DOHH2 (cell line): ENCODE measurements around the gene THRAP3.

Experiments
- H3F3A ChIP-seq: fragments of 200-600 bp; sonication (generic), shearing (Covaris generic); 2 replicates; pipeline ENCODE4 v1.6.0; 2016; ENCODE audit warnings: antibody characterized with exemption, mild to moderate bottlenecking; ENCODE audit not compliant: control insufficient read depth, insufficient read depth
- H3K27ac ChIP-seq: fragments of 200-600 bp; sonication (generic); 2 replicates; pipeline ENCODE4 v1.5.1; 2014; ENCODE audit warnings: low read depth, mild to moderate bottlenecking, low read length, moderate library complexity
- H3K27me3 ChIP-seq: fragments of 200-600 bp; sonication (generic); 2 replicates; pipeline ENCODE4 v1.6.1; 2014; ENCODE audit warnings: mild to moderate bottlenecking, low read length, mixed read lengths; ENCODE audit not compliant: control insufficient read depth
- H3K36me3 ChIP-seq: fragments of 200-600 bp; sonication (generic); 2 replicates; pipeline ENCODE4 v1.6.1; 2014; ENCODE audit warnings: mild to moderate bottlenecking, low read length, moderate library complexity, mixed read lengths; ENCODE audit not compliant: control insufficient read depth
- H3K4me1 ChIP-seq: fragments of 200-600 bp; sonication (generic); 2 replicates; pipeline ENCODE4 v1.6.1; 2014; ENCODE audit warnings: mild to moderate bottlenecking, low read length, mixed read lengths; ENCODE audit not compliant: control insufficient read depth
- H3K4me2 ChIP-seq: fragments of 200-600 bp; sonication (generic); 2 replicates; pipeline ENCODE4 v1.6.0; 2014; ENCODE audit warnings: mild to moderate bottlenecking, low read length, moderate library complexity
- H3K4me3 ChIP-seq: fragments of 200-600 bp; sonication (generic); 2 replicates; pipeline ENCODE4 v1.5.1; 2014; ENCODE audit warnings: mild to moderate bottlenecking, low read length, mixed read lengths
- H3K79me2 ChIP-seq: fragments of 200-600 bp; sonication (generic); 2 replicates; pipeline ENCODE4 v1.6.1; 2014; ENCODE audit warnings: mild to moderate bottlenecking, low read length, mixed read lengths; ENCODE audit not compliant: control insufficient read depth
- H3K9me2 ChIP-seq: fragments of 200-600 bp; sonication (generic); replicated peaks from 2 replicates; pipeline ENCODE4 v1.6.1; 2014; ENCODE audit warnings: mild to moderate bottlenecking, low read length, mixed read lengths; ENCODE audit not compliant: control insufficient read depth
- H3K9me3 ChIP-seq: fragments of 200-600 bp; sonication (generic); 2 replicates; pipeline ENCODE4 v1.6.1; 2014; ENCODE audit warnings: antibody characterized with exemption, low read length, mixed read lengths; ENCODE audit not compliant: control insufficient read depth, insufficient read depth
- H4K20me1 ChIP-seq: fragments of 200-600 bp; sonication (generic); 2 replicates; pipeline ENCODE4 v1.6.0; 2014; ENCODE audit warnings: low read depth, mild to moderate bottlenecking, antibody characterized with exemption, low read length, moderate library complexity; ENCODE audit not compliant: control insufficient read depth, insufficient read depth
- CTCF ChIP-seq: fragments of 200-600 bp; sonication (generic); IDR thresholded peaks from one replicate; pipeline ENCODE4 v1.5.1; 2014; ENCODE audit warnings: antibody characterized with exemption, mild to moderate bottlenecking, low read depth, low read length; ENCODE audit not compliant: poor library complexity, severe bottlenecking
- EZH2phosphoT487 ChIP-seq: fragments of 200-600 bp; sonication (generic); IDR thresholded peaks from 2 replicates; pipeline ENCODE4 v1.6.1; 2017; ENCODE audit warnings: borderline replicate concordance, mild to moderate bottlenecking, antibody characterized with exemption, low read length, moderate library complexity, mixed read lengths

Gene THRAP3

GRCh38 chr1:36349839-36350238, 125.6 kb downstream of the THRAP3 start:
- Histone ChIP-seq H3K79me2 (no peaks in the 10 kb centered on the region), H3K36me3 (peaks cover 89% of the 10 kb centered on the region), H3K4me2 (no peak overlapping the region), H3K9me2 (no peaks in the 10 kb centered on the region), H4K20me1 (no peaks in the 10 kb centered on the region), H3K4me1 (no peaks in the 10 kb centered on the region), H3K27me3 (no peaks in the 10 kb centered on the region), H3K4me3 (no peak overlapping the region), H3K27ac (no peak overlapping the region), H3F3A (no peaks in the 10 kb centered on the region), H3K9me3 (no peaks in the 10 kb centered on the region)
- TF ChIP-seq CTCF (no peak), EZH2phosphoT487 (no peak)

GRCh38 chr1:36350659-36351226, 126.5 kb downstream of the THRAP3 start:
- Histone ChIP-seq H3K9me3 (no peaks in the 10 kb centered on the region), H3K9me2 (no peaks in the 10 kb centered on the region), H3K27me3 (no peaks in the 10 kb centered on the region), H3K4me3 (no peak overlapping the region), H3K79me2 (no peaks in the 10 kb centered on the region), H3F3A (no peaks in the 10 kb centered on the region), H4K20me1 (no peaks in the 10 kb centered on the region), H3K27ac (no peak overlapping the region), H3K36me3 (peaks cover 90% of the 10 kb centered on the region), H3K4me1 (no peaks in the 10 kb centered on the region), H3K4me2 (no peak overlapping the region)
- no peak for TF ChIP-seq CTCF
- TF ChIP-seq EZH2phosphoT487 = no peak

GRCh38 chr1:36351227-36351977, 127.2 kb downstream of the THRAP3 start:
- H3K4me2 ChIP-seq = no peak overlapping the region
- H3K9me2 ChIP-seq = no peaks in the 10 kb centered on the region
- H3K27ac ChIP-seq = no peak overlapping the region
- H3K4me1 ChIP-seq = no peaks in the 10 kb centered on the region
- TF ChIP-seq EZH2phosphoT487 (no peak), CTCF (no peak)
- H3K27me3 ChIP-seq = no peaks in the 10 kb centered on the region
- H3K9me3 ChIP-seq = no peaks in the 10 kb centered on the region
- H4K20me1 ChIP-seq = no peaks in the 10 kb centered on the region
- H3F3A ChIP-seq = no peaks in the 10 kb centered on the region
- peaks cover 91% of the 10 kb centered on the region for H3K36me3 ChIP-seq
- H3K4me3 ChIP-seq = no peak overlapping the region
- H3K79me2 ChIP-seq = no peaks in the 10 kb centered on the region
